ENCODE results near the gene ADGRG6. TPM values are rescaled to one million over a fixed set of nuclear protein-coding genes. Genes with fewer than 3 reads are reported as not detected.

ADGRG6 gene
- total and polyA plus RNA-seq, 9 donors: 1.6 to 10.6 (median 3.0) TPM

DNA sequence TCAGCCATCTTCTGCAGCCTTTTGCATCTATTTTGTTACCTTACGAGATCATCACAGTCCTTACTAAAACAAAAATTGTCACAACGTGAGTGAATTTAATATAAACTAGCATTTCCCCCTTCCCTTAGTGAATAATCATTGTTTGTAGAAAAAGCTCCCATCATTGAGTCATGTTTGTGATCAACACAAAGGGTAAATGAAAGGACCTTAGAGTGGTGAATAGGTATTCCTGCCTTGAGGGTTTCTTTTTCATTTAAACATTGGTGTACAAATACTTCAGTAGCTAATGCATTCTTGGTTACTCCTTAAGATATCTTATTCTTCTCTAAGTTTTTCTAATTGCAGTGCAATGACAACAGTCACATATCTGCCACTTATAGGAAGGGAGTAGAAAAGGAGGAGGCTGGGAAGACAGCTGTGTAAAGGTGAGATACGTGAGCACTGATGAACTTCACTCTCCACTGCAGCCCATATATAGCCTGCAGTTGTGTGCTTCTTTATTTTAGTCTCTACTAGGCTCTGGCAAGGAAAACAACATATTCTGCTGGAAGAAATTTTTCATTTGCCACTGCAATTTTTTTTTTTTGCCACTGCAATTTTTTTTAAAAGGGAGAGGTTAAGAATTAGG is 27.8 kb downstream of the ADGRG6 start:
- no peaks in the 10 kb centered on the region for H3K36me3 ChIP-seq
- intact Hi-C loops (cut with DNase I): no loop called here
- H3K4me1 ChIP-seq (ENCODE audit: insufficient read depth): no peaks in the 10 kb centered on the region
- DNase-seq: no peak
- TF ChIP-seq, protein P1, sequence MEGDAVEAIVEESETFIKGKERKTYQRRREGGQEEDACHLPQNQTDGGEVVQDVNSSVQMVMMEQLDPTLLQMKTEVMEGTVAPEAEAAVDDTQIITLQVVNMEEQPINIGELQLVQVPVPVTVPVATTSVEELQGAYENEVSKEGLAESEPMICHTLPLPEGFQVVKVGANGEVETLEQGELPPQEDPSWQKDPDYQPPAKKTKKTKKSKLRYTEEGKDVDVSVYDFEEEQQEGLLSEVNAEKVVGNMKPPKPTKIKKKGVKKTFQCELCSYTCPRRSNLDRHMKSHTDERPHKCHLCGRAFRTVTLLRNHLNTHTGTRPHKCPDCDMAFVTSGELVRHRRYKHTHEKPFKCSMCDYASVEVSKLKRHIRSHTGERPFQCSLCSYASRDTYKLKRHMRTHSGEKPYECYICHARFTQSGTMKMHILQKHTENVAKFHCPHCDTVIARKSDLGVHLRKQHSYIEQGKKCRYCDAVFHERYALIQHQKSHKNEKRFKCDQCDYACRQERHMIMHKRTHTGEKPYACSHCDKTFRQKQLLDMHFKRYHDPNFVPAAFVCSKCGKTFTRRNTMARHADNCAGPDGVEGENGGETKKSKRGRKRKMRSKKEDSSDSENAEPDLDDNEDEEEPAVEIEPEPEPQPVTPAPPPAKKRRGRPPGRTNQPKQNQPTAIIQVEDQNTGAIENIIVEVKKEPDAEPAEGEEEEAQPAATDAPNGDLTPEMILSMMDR (IDR thresholded peaks at IDR 0.05): no peak
- TF ChIP-seq POLR2A (IDR thresholded peaks at IDR 0.05) (no peak), EP300 (IDR thresholded peaks at IDR 0.05) (no peak)
- H3K27ac ChIP-seq: no peak overlapping the region
- WGBS, 3 donors: 59 to 66% (median 64%) methylated on average over 3 of the region's 3 CpGs
- no peaks in the 10 kb centered on the region for H3K9me3 ChIP-seq
- H3K4me3 ChIP-seq: no peak overlapping the region
- no peaks in the 10 kb centered on the region for H3K27me3 ChIP-seq

DNA sequence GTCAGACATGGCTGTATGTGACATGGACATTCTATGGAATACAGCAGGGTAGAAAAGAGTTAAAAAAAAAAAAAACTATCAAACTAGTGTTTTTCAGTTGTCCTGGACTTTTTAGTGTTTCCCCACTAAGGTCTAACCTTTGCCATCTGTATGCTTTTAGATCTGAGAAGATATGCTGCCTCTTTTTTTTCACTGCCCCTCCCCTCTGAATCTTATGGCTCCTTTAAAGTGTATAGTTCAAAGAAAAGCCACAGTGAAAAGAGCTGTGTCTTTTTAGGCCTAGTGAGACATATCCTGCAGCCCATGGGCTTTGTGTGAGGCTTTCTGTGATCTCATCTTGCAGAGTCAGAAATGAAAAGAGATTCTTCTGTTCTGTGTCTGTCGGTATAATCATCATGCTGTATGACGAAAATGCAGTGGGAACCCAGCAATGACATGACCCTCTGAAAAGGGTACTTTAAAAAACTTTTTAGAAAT is 29.3 kb downstream of the ADGRG6 start:
- WGBS, 3 donors: 55 to 66% (median 63%) methylated on average over 2 of the region's 2 CpGs
- H3K27ac ChIP-seq: no peak overlapping the region
- DNase-seq: no peak

DNA sequence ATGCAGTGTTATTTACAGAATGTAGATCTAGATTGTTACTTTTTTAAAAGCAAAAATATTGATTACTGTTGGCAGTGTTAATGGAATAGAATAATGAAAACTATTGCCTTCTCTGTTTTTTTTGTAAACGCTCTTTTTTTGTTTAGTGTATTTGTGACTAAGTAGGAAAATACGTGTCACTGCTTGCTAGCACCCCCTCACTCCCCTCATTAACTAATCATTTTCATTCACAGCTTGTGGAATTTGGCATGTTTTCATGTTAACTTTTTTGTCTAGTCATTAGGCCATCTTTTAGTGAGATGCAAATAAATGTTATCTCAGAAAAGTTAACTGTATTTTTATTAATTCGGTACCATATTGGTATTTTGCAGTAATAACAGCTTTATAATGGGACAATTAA is 29.8 kb downstream of the ADGRG6 start:
- Histone ChIP-seq H3K9me3 (no peaks in the 10 kb centered on the region), H3K4me1 (ENCODE audit: insufficient read depth) (no peaks in the 10 kb centered on the region), H3K27me3 (no peaks in the 10 kb centered on the region), H3K27ac (no peak overlapping the region), H3K36me3 (no peaks in the 10 kb centered on the region), H3K4me3 (no peak overlapping the region)
- no peak for TF ChIP-seq EP300 (IDR thresholded peaks at IDR 0.05)
- no peak for TF ChIP-seq POLR2A (IDR thresholded peaks at IDR 0.05)
- TF ChIP-seq, protein P1 (IDR thresholded peaks at IDR 0.05): no peak
- DNase-seq: no peak
- intact Hi-C loops (cut with DNase I): no loop called here
- 76 to 90% (median 77%) methylated on average over 3 of the region's 3 CpGs for WGBS, 3 donors

More for the DNA sequence above, 29.3 kb downstream of the ADGRG6 start:
- TF ChIP-seq, protein P1 (IDR thresholded peaks at IDR 0.05): no peak
- TF ChIP-seq POLR2A (IDR thresholded peaks at IDR 0.05) (no peak), EP300 (IDR thresholded peaks at IDR 0.05) (no peak)
- no peaks in the 10 kb centered on the region for H3K9me3 ChIP-seq
- no peak overlapping the region for H3K4me3 ChIP-seq
- no peaks in the 10 kb centered on the region for H3K27me3 ChIP-seq
- no peaks in the 10 kb centered on the region for H3K36me3 ChIP-seq
- H3K4me1 ChIP-seq (ENCODE audit: insufficient read depth): no peaks in the 10 kb centered on the region
- intact Hi-C loops (cut with DNase I): no loop called here

DNA sequence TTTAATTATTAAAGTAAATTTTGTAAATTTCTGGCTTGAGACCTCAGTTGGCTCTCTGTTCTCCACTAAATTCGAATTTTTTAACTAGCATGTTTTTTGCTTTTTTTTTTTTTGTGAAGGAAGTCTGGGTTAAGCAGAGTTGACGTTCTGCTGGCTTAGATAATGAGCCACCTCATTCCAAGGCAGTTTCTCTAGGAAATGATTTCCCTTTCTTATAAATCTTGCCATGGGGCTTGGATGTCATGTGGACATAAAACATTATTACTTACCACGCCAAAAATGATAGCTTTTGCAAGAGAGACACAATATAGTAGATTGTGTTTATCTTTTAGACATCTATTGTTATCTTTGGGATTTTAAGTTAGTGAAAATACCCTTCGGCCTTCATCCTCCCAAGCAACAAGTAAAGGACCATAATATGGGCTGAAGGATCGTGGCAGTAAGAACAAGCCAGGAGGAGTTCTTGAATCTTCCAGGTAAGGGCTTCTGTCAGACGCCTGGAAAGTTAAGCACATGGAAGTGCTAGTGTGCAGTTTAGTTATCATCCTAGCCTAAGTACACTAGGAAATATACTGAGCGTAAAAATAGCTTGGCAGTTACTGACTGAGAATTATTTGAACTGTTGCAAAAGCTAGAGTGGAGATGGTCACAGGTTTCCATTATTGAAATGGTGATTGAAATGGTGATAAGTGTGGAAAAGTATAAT is 30.7 kb downstream of the ADGRG6 start:
- intact Hi-C loops (cut with DNase I): no loop called here
- no peak for TF ChIP-seq EP300 (IDR thresholded peaks at IDR 0.05)
- no peak for TF ChIP-seq POLR2A (IDR thresholded peaks at IDR 0.05)
- TF ChIP-seq, protein P1 (IDR thresholded peaks at IDR 0.05): no peak
- no peaks in the 10 kb centered on the region for H3K36me3 ChIP-seq
- no peak overlapping the region for H3K4me3 ChIP-seq
- H3K27me3 ChIP-seq: no peaks in the 10 kb centered on the region
- whole genome bisulfite sequencing, 3 donors: 60 to 67% (median 63%) methylated on average over 7 of the region's 7 CpGs
- H3K27ac ChIP-seq: no peak overlapping the region
- H3K4me1 ChIP-seq (ENCODE audit: insufficient read depth): no peaks in the 10 kb centered on the region
- no peaks in the 10 kb centered on the region for H3K9me3 ChIP-seq
- DNase-seq: no peak

All from ovary (tissue), 9 donors.